Ascending aorta (tissue), 2 donors: ENCODE data around the gene SLC14A1. TPM values are rescaled to one million over a fixed set of nuclear protein-coding genes. Genes with fewer than 3 reads are reported as not detected.

ENCODE experiments used
- DNase-seq, 2 donors: peaks; one replicate each; pipeline ENCODE4 v3.0.0-alpha.2; 2019; ENCODE audit warnings: low spot score in 2 of 2
- H3K27ac ChIP-seq, 2 donors: fragments of 200-600 bp; sonication (generic); one replicate each; pipeline ENCODE4 v1.5.1; 2016 to 2017; ENCODE audit warnings: mild to moderate bottlenecking in 1 of 2
- H3K27me3 ChIP-seq: fragments of 200-600 bp; sonication (generic); one replicate; pipeline ENCODE4 v1.5.1; 2017
- H3K36me3 ChIP-seq, 2 donors: fragments of 200-600 bp; sonication (generic); one replicate each; pipeline ENCODE4 v1.5.1; 2016
- H3K4me1 ChIP-seq, 2 donors: fragments of 200-600 bp; sonication (generic); one replicate each; pipeline ENCODE4 v1.5.1; 2016 to 2017; ENCODE audit warnings: mild to moderate bottlenecking in 1 of 2
- H3K4me3 ChIP-seq, 2 donors: fragments of 200-600 bp; sonication (generic); one replicate each; pipeline ENCODE4 v1.5.1; 2016 to 2017; ENCODE audit warnings: mild to moderate bottlenecking in 1 of 2
- H3K9me3 ChIP-seq, 2 donors: fragments of 200-600 bp; sonication (generic); one replicate each; pipeline ENCODE4 v1.5.1; 2016
- intact Hi-C: fragments of 100-400 bp; cut with DNase I; formaldehyde crosslinking; loops from one replicate; pipeline ENCODE4 v1.15.1; 2023
- total RNA-seq: library from RNA; depleted of rRNA; stranded (reverse); fragments of >200 nt; gene quantifications from one replicate; pipeline ENCODE4 v1.1.0, GENCODE V29; 2016
- TF ChIP-seq, protein P1 (sequence below), 3 experiments: fragments of 200-600 bp in 2 of 3; fragments of 450-650 bp in 1 of 3; sonication (generic) in 2 of 3; IDR thresholded peaks; one replicate each; pipeline ENCODE4 v1.5.1; 2016 to 2019; ENCODE audit warnings: antibody characterized with exemption in 3 of 3, mild to moderate bottlenecking in 1 of 3, moderate library complexity in 1 of 3

Gene SLC14A1
- total RNA-seq, 1 donor from 2014 or later = 42.7 TPM

DNA sequence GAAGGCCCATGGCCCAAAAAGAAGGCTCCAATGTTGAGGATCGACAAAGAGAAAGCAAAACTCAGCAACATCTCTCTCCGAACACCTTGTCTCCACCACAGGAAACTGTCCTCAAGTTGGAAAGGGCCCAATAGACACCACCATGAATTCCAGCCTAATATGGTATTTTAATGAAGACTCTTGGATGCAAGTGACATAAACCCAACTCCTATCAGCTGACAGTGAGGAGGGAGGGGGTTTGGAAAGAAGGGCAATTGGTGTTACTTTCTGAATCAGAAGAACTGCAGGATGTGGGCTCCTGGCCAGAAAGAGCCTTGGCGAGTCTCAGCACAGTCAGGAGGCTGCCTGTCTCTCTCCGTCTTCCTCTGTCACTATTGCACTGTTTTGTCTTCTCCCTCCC lies 61.2 kb downstream of the SLC14A1 start:
- Histone ChIP-seq H3K9me3 (no peaks in the 10 kb centered on the region), H3K27me3 (no peaks in the 10 kb centered on the region), H3K4me1 (no peaks in the 10 kb centered on the region), H3K36me3 (no peaks in the 10 kb centered on the region), H3K27ac (no peak overlapping the region), H3K4me3 (no peak overlapping the region)
- intact Hi-C loops = no loop called here
- TF ChIP-seq, protein P1, sequence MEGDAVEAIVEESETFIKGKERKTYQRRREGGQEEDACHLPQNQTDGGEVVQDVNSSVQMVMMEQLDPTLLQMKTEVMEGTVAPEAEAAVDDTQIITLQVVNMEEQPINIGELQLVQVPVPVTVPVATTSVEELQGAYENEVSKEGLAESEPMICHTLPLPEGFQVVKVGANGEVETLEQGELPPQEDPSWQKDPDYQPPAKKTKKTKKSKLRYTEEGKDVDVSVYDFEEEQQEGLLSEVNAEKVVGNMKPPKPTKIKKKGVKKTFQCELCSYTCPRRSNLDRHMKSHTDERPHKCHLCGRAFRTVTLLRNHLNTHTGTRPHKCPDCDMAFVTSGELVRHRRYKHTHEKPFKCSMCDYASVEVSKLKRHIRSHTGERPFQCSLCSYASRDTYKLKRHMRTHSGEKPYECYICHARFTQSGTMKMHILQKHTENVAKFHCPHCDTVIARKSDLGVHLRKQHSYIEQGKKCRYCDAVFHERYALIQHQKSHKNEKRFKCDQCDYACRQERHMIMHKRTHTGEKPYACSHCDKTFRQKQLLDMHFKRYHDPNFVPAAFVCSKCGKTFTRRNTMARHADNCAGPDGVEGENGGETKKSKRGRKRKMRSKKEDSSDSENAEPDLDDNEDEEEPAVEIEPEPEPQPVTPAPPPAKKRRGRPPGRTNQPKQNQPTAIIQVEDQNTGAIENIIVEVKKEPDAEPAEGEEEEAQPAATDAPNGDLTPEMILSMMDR (IDR thresholded peaks at IDR 0.05) = no peak
- DNase-seq = no peak

DNA sequence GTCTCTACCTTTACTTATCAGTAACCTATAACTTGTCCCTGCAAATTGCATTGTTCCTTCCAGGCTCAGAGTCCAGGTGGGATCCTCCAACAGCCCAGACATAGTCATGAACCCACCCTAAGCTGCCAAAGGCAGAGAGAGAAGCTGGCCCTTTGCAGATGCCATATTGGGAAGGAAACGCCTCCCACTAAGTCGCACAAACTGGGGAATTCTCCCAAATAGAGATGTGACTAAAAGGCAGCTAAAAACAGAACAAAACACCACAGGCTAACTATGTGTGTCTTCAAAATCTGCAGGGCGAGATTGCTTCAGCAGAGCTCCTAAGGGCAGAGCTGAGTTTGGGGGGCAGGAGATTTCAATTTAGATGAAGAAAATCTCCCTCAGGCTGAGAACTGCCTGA lies 63.0 kb downstream of the SLC14A1 start:
- intact Hi-C loops = no loop called here
- no peak for DNase-seq
- no peaks in the 10 kb centered on the region for H3K27me3 ChIP-seq
- H3K4me3 ChIP-seq = no peak overlapping the region
- TF ChIP-seq, protein P1 (IDR thresholded peaks at IDR 0.05) = no peak
- H3K27ac ChIP-seq = no peak overlapping the region
- H3K4me1 ChIP-seq = no peaks in the 10 kb centered on the region
- H3K9me3 ChIP-seq = no peaks in the 10 kb centered on the region
- H3K36me3 ChIP-seq = no peaks in the 10 kb centered on the region

DNA sequence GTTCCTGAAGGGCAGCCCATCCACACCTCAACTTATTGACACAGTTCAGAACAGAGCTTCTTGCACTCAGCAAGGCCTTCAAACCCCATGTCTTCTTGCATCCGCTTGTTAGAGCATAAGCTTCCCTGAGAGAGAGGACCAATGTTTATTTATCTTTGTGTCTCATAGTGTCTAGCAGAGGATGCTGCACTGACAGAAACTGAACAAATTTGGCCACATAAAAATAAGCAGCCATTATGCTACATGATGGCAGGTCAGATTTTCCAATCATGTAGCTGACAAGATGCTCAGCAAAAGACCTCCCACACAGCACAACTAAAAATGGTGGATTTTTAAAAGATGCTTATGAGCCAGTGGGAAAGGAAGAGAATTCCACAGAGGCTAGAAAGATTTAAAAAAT lies 63.4 kb downstream of the SLC14A1 start:
- TF ChIP-seq, protein P1 (IDR thresholded peaks at IDR 0.05) = no peak
- Histone ChIP-seq H3K9me3 (no peaks in the 10 kb centered on the region), H3K36me3 (no peaks in the 10 kb centered on the region), H3K4me3 (no peak overlapping the region), H3K27ac (no peak overlapping the region), H3K4me1 (no peaks in the 10 kb centered on the region), H3K27me3 (no peaks in the 10 kb centered on the region)
- intact Hi-C loops = no loop called here
- no peak for DNase-seq

DNA sequence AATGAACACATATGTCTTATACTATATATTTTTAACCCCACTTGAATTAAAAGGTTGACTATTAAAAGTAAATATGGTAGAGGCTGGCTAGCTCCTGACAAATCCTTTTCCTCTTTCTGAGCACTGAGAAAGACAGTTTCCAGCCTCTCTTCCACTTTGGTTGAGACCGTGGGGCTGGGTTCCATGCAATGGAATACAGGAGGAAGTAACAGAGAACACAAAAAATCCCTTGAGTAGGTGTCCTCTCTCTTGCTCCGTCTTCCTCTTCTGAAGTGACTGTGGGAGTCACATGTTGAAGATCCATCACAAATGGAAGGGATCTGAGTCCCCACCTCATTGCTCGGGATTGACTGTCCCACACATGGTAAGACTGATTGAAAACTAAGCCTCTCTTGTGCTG lies 64.9 kb downstream of the SLC14A1 start:
- DNase-seq = no peak
- Histone ChIP-seq H3K27me3 (no peaks in the 10 kb centered on the region), H3K4me3 (no peak overlapping the region), H3K4me1 (no peaks in the 10 kb centered on the region), H3K36me3 (no peaks in the 10 kb centered on the region), H3K9me3 (no peaks in the 10 kb centered on the region), H3K27ac (no peak overlapping the region)
- TF ChIP-seq, protein P1 (IDR thresholded peaks at IDR 0.05) = no peak
- intact Hi-C loops = no loop called here

DNA sequence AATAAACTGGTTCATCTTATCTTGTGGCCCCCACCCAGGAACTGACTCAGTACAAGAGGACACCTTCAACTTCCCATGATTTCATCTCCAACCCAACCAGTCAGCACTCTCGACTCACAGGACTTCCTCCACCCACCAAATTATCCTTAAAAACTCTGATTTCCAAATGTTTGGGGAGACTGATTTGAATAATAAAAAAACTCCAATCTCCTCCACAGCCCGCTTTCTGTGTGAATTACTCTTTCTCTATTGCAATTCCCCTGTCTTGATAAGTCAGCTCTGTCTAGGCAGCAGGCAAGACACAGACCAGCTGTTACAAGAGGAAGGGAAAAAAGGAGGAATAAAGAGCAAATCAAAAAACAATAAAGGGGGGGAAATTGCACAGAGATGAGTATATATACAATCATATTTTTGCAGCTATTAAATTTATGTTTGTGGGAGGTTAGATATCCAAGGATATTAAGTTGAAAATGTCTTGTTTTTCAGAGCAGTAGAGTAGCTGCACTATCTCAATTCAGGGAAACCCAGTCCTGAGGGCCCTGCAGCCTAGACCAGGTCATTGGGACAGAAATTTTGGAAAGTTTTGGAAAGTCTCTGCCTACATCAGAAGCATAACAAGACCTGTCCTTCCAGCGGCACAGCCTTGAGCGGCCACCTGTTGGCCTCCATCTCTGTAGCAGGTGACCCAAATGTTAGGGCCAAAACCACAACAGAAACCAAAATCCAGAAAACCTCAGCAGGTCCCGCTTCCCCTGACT lies 68.7 kb downstream of the SLC14A1 start:
- DNase-seq = no peak
- TF ChIP-seq, protein P1 (IDR thresholded peaks at IDR 0.05) = no peak
- Histone ChIP-seq H3K27ac (no peak overlapping the region), H3K36me3 (no peaks in the 10 kb centered on the region), H3K4me1 (no peaks in the 10 kb centered on the region), H3K9me3 (no peaks in the 10 kb centered on the region), H3K27me3 (no peaks in the 10 kb centered on the region), H3K4me3 (no peak overlapping the region)
- intact Hi-C loops = no loop called here
